Mesodermal cell (in vitro differentiated cells): ENCODE results near the gene KIF1A.

Experiments
- H3K27ac ChIP-seq: 2 replicates; pipeline ENCODE4 v1.7.0; 2013; ENCODE audit warnings: mild to moderate bottlenecking, low read depth, low read length, moderate library complexity; ENCODE audit not compliant: severe bottlenecking
- H3K36me3 ChIP-seq: 2 replicates; pipeline ENCODE4 v1.7.1; 2013; ENCODE audit warnings: mild to moderate bottlenecking, low read length, moderate library complexity; ENCODE audit not compliant: control insufficient read depth, insufficient read depth
- H3K4me1 ChIP-seq: one replicate; pipeline ENCODE4 v1.7.1; 2013; ENCODE audit warnings: mild to moderate bottlenecking, low read length; ENCODE audit not compliant: insufficient read depth, control insufficient read depth, poor library complexity, severe bottlenecking
- H3K4me3 ChIP-seq: 2 replicates; pipeline ENCODE4 v1.7.0; 2013; ENCODE audit warnings: low read length, control low read depth, mild to moderate bottlenecking; ENCODE audit not compliant: insufficient read depth, poor library complexity, severe bottlenecking; ENCODE audit errors: extremely low read depth
- H3K9me3 ChIP-seq: 2 replicates; pipeline ENCODE4 v1.7.1; 2013; ENCODE audit warnings: mild to moderate bottlenecking, low read length, moderate library complexity; ENCODE audit not compliant: control insufficient read depth
- WGBS, 2 experiments: methylation state at CpG; one replicate each; pipeline ENCODE4 v1.1.5; 2013; ENCODE audit warnings: missing lambda C conversion rate in 2 of 2; ENCODE audit not compliant: insufficient coverage in 2 of 2; 5-methylcytosine and 5-hydroxymethylcytosine counted together

KIF1A gene

DNA sequence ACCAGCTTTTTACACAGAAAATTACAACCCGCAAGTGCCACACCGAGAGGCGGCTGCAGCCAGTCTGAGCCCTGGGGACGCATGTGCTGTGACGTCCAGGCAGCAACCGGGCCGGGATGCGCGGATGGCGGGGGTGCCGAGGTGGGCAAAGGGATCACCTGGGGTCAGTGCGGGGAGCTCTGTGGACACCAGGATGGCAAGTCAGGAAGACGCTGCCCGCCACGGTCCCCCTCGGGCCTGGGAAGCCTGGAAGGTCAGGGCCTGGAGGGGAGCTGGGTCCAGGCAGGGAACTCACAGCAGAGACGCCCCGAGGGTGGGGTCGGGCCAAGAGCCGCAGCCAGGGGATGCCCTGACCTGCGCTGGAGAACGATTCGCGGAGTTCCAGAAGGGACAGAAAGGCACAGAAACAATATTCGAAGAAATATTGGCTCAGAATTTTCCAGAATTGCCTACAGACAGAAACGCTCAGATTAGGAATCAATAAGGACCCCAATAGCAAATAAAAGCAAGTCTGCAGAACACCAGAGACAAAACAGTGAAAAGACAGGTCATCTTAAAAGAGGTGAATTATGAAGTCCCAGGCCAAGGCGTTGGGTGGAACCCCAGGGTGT lies 11.7 kb upstream of the KIF1A start:
- WGBS, 2 experiments, result 23 to 26% methylated on average over 23 to 26 of the region's 27 CpGs
- Histone ChIP-seq H3K27ac (no peak overlapping the region), H3K36me3 (no peaks in the 10 kb centered on the region)

DNA sequence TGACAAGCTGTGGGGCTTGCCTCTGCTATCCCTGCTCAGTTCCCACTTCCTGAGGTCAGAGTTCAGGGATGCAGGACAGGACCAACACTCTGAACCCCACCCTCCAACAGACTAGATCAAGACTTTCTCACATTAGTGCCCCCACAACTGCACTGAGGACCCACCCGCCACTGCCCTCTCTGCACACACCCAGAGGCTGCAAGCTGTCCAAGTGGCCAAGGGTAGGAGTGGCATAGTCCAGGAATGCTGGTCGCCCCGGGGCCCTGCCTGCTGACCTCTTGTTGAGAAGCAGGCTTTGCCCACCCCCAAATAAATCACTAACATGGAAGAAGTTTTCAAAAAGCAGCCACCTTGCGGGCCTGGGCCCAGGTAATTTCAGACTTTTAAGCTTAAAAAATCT lies 5.5 kb upstream of the KIF1A start:
- Histone ChIP-seq H3K9me3 (no peaks in the 10 kb centered on the region), H3K4me1 (no peaks in the 10 kb centered on the region), H3K4me3 (no peak overlapping the region), H3K27ac (no peak overlapping the region), H3K36me3 (no peaks in the 10 kb centered on the region)
- WGBS, 2 experiments, result 80 to 94% methylated on average over 1 to 3 of the region's 4 CpGs

More for the DNA sequence above, 11.7 kb upstream of the KIF1A start:
- Histone ChIP-seq H3K4me1 (no peaks in the 10 kb centered on the region), H3K9me3 (no peaks in the 10 kb centered on the region), H3K4me3 (peak overlapping the region; percentile 3)

DNA sequence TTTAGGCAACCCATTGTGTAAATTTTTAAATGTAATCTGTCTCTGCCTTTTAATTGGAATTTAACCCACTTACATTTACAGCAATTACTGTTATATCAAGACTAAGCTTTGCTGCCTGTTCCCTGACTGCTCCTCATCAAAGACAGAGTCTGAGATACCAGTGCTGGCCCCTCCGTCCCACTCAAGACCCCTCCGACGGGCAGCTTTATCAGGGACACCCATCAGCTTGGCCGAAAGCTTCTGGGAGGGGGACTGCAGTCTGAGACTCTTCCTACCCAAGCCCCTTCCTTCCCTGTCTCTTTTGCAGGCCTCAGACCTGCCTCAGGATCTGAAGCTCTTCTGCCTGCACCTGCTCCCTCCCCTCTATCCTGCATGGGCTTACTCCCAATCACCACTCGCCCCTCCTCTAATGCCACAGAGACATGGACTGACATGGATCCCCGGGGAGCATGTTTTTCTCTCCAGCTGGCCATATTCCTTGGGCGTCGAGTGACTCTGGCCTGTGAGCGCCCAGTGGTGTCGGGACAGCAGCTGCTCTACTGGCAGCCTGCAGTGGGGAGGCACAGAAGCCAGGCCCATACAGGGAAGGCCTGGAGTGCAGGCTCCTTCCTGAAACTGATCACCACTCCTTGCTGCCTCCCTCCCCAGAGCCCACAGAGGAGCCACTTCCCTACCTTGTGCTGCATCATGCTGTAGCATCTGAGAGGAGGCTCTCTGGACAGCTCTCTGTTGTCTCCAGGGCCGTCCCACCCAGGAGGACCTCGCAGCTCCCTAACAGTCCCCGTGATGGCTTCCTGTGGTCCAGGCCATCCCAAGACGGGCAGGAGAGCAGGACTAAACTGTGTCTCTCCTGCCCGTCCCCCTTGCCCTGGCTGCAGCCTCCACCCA lies 3.7 kb upstream of the KIF1A start:
- WGBS, 2 experiments, result 86 to 87% methylated on average over 12 to 15 of the region's 15 CpGs
- Histone ChIP-seq H3K4me3 (no peak overlapping the region), H3K9me3 (no peaks in the 10 kb centered on the region), H3K36me3 (no peaks in the 10 kb centered on the region), H3K27ac (no peak overlapping the region), H3K4me1 (no peaks in the 10 kb centered on the region)

DNA sequence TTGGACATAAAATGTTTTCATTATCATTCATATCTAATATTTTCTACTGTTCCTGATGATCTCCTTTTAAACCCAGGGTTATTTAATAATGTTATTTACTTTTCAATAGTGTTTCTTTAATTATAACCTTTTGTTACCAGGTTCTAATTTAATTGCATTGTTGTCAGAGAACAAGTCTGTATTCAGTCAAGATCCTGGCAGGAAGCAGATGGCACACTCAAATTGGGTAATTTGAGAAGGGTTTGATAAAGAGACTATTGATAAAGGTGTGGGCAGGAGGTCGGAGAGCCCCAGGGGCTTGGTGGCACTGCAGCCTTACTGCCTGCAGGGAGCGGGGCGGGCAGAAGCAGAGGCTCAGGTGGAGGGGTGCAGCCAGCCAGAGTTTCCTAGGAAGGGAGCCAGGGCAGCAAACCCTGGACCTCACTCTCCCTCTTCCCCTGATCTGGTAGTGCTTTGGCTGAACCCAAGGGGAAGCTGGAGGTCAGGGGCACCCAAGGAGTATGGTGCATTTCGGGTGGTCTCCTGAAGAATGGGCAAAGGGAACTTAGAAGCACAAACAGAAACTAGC lies 2.3 kb upstream of the KIF1A start:
- 70 to 88% methylated on average over 2 to 4 of the region's 4 CpGs for WGBS, 2 experiments
- H3K9me3 ChIP-seq, result no peaks in the 10 kb centered on the region
- H3K36me3 ChIP-seq, result no peaks in the 10 kb centered on the region
- peaks cover 3% of the 10 kb centered on the region for H3K4me1 ChIP-seq
- no peak overlapping the region for H3K27ac ChIP-seq
- H3K4me3 ChIP-seq, result no peak overlapping the region

DNA sequence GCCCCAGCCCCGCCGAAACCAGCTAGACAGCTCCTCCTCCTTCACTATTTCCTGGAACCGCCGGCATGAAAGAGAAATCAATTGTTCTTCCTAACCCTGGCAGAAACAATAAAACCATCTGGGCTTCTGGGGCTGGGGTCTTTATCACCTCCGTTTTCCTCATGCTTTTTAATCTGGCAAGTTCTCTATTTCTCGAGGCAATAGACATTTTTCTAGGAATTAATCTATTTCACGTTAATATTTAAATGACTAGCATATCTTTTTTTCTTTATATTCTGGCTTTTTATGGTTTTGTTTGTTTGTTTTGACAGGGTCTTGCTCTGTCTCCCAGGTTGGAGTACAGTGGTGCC lies 1.4 kb upstream of the KIF1A start:
- Histone ChIP-seq H3K4me3 (peak overlapping the region; percentile 47), H3K9me3 (no peaks in the 10 kb centered on the region), H3K4me1 (peaks cover 3% of the 10 kb centered on the region), H3K27ac (no peak overlapping the region), H3K36me3 (no peaks in the 10 kb centered on the region)
- WGBS, 2 experiments, result 3 to 8% methylated on average over 4 to 6 of the region's 7 CpGs

DNA sequence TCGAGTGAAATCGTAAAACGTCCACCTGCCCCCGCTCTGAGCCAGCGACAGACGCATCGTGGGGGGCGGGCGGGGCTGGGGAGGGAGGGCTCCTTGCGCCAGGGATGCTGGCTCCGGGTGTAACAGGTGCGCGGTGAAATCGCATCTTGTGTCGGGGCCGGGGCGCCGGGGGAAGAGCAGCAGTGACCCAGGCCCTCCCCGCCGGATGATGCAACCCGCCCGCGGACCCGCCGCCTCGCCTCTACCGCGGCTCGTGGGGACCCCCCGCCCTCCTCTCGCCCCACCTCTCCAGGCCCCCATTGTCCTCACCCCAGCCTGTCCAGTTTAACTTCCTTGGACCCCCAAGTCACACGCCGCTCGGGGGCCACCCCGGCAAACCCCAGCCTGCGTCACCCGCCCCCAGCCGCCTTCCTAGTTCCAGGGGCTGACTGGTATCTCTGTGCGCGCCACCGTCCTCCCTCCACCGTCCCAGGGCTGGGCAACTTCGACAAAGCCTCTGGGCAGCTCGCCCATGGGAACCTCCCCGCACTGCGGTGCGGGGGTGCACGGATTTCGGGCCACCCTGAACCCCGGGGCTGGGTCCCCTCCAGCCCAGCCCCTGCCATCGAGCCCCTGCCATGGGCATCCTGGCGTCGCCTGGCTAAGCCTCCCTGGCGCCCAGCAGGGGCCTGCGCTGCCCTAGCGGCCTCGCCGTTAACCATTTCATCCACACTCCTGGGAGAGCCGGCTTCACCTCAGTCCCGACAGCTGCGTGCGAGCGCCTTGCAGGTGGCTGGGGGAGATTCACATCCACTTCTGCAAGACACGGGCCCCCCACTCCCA lies 799 bp upstream of the KIF1A start:
- Histone ChIP-seq H3K4me1 (peaks cover 3% of the 10 kb centered on the region), H3K9me3 (no peaks in the 10 kb centered on the region), H3K27ac (no peak overlapping the region), H3K4me3 (peak overlapping the region; percentile 47), H3K36me3 (no peaks in the 10 kb centered on the region)
- 0 to 1% methylated on average over 40 to 55 of the region's 64 CpGs for WGBS, 2 experiments

DNA sequence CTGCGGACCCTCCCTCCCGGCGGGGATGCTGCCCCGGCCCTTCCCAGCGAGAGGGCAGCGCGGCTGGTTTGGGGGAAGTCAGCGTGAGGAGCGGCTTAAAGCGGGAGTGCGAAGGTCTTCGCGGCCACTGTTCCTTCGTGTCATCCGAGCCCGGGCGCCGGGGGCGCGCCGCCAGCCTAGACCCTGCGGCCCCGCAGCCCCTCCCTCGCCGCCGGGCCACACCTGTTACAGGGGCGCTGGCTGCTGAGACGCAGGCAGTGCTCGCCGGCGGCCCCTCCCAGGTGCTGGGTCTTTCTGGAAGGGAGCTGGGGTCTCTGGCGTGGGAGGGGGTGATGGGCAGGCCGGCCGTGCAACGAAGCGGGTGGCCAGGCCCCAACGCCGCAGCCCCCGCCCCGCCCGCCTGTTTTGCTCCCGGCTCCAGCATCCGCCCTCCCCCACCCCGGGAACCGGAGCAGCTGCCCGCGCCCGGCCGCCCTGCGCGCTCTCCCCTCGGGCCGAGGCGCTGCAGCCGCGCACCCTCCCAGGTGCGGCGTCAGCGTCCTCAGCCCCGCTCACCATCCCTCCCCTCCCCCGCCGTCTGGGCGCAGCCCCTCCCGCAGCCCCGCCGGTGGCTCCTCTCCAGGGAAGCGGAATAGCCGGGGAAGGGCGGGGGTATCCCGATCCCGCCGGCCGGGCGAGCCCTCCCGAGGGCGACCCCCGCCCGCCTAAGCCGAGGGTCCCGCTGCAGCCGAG lies 727 bp downstream of the KIF1A start:
- Histone ChIP-seq H3K36me3 (no peaks in the 10 kb centered on the region), H3K4me3 (peak overlapping the region; percentile 47), H3K27ac (no peak overlapping the region), H3K9me3 (peaks cover 8% of the 10 kb centered on the region), H3K4me1 (peaks cover 3% of the 10 kb centered on the region)
- 0 to 1% methylated on average over 31 to 46 of the region's 81 CpGs for WGBS, 2 experiments

DNA sequence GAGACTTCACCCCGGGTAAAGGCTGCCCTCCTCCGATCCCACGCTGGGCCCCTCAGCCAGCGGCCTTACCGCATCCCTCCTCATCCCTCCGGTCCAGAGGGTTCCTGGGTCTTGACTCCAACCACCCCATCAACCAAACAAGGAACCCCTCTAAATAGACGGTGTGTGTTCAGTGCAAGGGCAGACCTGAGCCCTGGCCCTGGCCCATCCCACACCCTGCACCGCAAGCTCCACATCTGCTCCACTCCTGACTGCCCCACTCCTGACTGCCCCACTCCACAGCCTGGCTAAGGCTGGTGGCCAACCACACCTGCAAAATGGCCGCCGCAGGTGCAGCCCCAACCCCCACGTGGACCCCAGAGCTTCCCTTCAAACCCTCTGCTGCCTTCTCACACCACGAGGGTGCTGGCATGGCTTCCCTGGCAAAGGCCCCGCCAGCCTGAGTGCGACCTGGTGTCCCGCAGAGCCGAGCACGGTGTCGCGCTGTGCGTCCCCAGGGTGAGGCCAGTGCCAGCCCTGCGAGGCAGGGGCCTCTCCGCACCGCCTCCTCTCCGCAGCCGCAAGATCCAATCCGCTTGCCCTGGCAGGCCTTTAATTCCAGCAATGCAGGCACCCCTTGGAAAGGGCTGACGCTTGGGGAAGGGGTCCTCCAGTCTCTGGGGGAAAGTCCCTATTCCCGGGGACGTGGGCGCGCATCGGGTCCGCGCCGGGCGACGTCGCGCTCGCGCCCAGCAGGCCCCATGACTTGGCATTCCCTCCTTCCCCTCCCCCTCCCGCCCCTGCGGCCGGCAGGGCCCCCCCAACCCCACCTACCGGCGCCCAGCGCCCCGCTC lies 1.5 kb downstream of the KIF1A start:
- WGBS, 2 experiments, result 32 to 40% methylated on average over 19 to 41 of the region's 48 CpGs
- H3K36me3 ChIP-seq, result no peaks in the 10 kb centered on the region
- no peak overlapping the region for H3K27ac ChIP-seq
- peaks cover 3% of the 10 kb centered on the region for H3K4me1 ChIP-seq
- peaks cover 12% of the 10 kb centered on the region for H3K9me3 ChIP-seq
- peak overlapping the region; percentile 47 for H3K4me3 ChIP-seq

DNA sequence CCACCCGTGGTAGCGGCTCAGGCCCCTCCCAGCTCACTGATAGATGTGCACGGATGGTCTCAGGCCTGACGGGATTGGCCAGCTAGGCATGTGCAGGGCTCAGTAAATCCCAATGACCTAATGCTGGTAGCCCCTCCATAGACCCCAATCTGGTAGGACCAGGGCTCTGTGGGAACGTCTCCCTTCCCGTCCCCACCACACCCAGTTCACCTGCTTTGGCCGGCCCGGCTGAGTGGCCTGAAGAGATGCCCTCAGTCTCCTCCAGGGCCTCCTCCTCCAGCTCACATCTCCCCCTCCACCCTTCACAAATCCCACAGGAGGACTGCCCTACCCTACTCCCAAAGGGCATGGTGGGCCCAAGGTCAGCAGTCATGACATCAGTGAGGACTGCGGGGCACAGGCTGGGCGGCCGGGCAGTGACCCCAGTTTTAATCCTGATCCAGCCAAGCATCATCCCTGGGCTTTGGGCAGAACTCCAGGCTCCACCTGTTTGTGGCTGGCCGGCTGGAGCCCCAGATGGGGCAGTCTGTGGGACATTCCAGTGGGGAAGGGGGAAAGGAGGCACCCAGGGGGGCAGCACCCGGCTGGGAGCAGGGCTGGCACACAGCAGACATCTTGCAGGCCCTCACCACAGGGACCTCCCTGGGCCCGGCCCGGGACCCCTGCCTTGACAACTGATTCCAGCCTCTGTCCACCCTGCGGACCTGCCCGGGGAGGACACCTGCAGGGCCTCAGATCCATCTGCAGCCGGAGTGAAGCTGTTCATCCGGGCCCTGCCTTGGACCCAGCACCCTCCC lies 2.3 kb downstream of the KIF1A start:
- H3K4me3 ChIP-seq, result no peak overlapping the region
- WGBS, 2 experiments, result 84 to 93% methylated on average over 15 to 17 of the region's 19 CpGs

More for the DNA sequence above, 2.3 kb downstream of the KIF1A start:
- Histone ChIP-seq H3K27ac (no peak overlapping the region), H3K36me3 (no peaks in the 10 kb centered on the region), H3K9me3 (peaks cover 12% of the 10 kb centered on the region), H3K4me1 (peaks cover 3% of the 10 kb centered on the region)
